Measurements from ENCODE around the gene HIPK2.

GRCh38 chr7:139728203-139728602, 49.6 kb downstream of the HIPK2 start:
- TF ChIP-seq REST (IDR thresholded peaks at IDR 0.05; ENCODE audit: low read depth) (no peak), TAF1 (IDR thresholded peaks at IDR 0.05; ENCODE audit: low read depth) (no peak)
